ENCODE data around the gene SPRN. TPM values are rescaled to one million over a fixed set of nuclear protein-coding genes. Genes with fewer than 3 reads are reported as not detected.
"Not testable (repeated sequence)": the region's sequence is repeated elsewhere in the genome, so short reads cannot be mapped to it uniquely, and the experiment has no call there.

Gene SPRN
- total RNA-seq, 1 donor from 2014 or later: 0.06 TPM

DNA sequence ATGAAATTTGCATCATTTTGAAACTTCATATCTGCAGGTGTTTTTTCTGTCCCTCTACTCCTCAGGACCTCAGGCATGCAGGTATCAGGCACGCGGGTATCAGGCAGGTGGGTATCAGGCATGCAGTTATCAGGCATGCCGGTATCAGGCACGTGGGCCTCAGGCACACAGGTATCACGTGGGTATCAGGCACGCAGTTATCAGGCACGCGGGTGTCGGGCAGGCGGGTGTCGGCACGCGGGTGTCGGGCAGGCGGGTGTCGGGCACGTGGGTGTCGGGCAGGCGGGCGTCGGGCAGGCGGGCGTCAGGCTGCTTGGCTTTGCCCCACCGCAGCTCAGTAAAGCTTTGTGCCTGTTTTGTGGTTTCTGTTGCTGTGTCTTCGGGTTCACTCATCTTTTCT, 8.7 kb downstream of the SPRN start:
- TF ChIP-seq EZH2 (IDR thresholded peaks at IDR 0.05) (no peak), EZH2phosphoT487 (IDR thresholded peaks at IDR 0.05) (no peak)
- TF ChIP-seq, protein P1, sequence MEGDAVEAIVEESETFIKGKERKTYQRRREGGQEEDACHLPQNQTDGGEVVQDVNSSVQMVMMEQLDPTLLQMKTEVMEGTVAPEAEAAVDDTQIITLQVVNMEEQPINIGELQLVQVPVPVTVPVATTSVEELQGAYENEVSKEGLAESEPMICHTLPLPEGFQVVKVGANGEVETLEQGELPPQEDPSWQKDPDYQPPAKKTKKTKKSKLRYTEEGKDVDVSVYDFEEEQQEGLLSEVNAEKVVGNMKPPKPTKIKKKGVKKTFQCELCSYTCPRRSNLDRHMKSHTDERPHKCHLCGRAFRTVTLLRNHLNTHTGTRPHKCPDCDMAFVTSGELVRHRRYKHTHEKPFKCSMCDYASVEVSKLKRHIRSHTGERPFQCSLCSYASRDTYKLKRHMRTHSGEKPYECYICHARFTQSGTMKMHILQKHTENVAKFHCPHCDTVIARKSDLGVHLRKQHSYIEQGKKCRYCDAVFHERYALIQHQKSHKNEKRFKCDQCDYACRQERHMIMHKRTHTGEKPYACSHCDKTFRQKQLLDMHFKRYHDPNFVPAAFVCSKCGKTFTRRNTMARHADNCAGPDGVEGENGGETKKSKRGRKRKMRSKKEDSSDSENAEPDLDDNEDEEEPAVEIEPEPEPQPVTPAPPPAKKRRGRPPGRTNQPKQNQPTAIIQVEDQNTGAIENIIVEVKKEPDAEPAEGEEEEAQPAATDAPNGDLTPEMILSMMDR (IDR thresholded peaks at IDR 0.05): no peak
- Mint-ChIP-seq H3K4me1 (no peaks in the 10 kb centered on the region), H3K9me3 (peaks cover 41% of the 10 kb centered on the region), H3K27me3 (ENCODE audit: insufficient read depth, low read depth) (no peaks in the 10 kb centered on the region), H3K36me3 (peaks cover 44% of the 10 kb centered on the region), H3K4me3 (no peak overlapping the region), H3K27ac (no peak overlapping the region)
- no peak for DNase-seq (ENCODE audit: low spot score)
- Histone ChIP-seq H2AFZ (replicated peaks) (no peak overlapping the region), H3K9me3 (ENCODE audit: low read depth) (peaks cover 21% of the 10 kb centered on the region), H3K27ac (no peak overlapping the region), H4K20me1 (ENCODE audit: low read depth) (no peaks in the 10 kb centered on the region), H3F3A (ENCODE audit: low read depth) (no peaks in the 10 kb centered on the region), H3K4me2 (no peak overlapping the region), H3K79me2 (ENCODE audit: low read depth) (peaks cover 27% of the 10 kb centered on the region), H3K27me3 (no peaks in the 10 kb centered on the region), H3K4me1 (no peaks in the 10 kb centered on the region), H3K36me3 (peaks cover 29% of the 10 kb centered on the region), H3K9ac (no peak overlapping the region), H3K4me3 (no peak overlapping the region)

DNA sequence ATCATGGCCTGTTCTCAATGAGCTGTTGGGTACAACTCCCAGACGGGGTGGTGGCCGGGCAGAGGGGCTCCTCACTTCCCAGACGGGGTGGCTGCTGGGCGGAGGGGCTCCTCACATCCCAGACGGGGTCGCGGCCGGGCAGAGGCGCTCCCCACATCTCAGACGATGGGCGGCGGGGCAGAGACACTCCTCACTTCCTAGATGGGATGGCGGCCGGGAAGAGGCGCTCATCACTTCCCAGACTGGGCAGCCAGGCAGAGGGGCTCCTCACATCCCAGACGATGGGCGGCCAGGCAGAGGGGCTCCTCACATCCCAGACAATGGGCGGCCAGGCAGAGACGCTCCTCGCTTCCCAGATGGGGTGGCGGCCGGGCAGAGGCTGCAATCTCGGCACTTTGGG, 10.0 kb downstream of the SPRN start:
- Histone ChIP-seq H3K36me3 (peaks cover 41% of the 10 kb centered on the region), H3K9me3 (ENCODE audit: low read depth) (peaks cover 22% of the 10 kb centered on the region), H3K79me2 (ENCODE audit: low read depth) (peaks cover 41% of the 10 kb centered on the region)
- not testable (repeated sequence) for H3K27me3 ChIP-seq; H3K4me1 ChIP-seq; H3K27ac ChIP-seq; H3K4me2 ChIP-seq; H3K4me3 ChIP-seq; H3K27ac Mint-ChIP-seq; H3K27me3 Mint-ChIP-seq (ENCODE audit: insufficient read depth, low read depth); H3K9ac ChIP-seq; H3K4me3 Mint-ChIP-seq; H4K20me1 ChIP-seq (ENCODE audit: low read depth); H3K4me1 Mint-ChIP-seq; H2AFZ ChIP-seq (replicated peaks); DNase-seq (ENCODE audit: low spot score); H3F3A ChIP-seq (ENCODE audit: low read depth)
- peaks cover 55% of the 10 kb centered on the region for H3K36me3 Mint-ChIP-seq
- H3K9me3 Mint-ChIP-seq: peaks cover 52% of the 10 kb centered on the region

DNA sequence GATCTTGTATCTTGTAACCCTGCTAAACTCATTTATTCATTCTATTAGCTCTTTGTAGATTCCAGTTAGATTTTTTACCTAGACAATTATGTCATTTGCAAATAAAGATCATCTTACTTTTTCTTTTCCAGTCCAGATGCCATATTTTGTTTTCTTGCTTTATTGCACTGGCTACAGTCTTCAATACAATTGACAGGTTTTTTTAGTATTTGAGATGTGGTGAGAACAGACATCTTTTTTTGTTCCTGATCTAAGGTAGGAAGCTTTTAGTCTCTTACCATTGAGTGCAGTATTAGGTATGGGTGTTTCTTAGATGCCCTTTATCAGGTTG, 12.1 kb downstream of the SPRN start:
- DNase-seq (ENCODE audit: low spot score): no peak
- H3K27ac ChIP-seq: no peak overlapping the region
- no peaks in the 10 kb centered on the region for H3F3A ChIP-seq (ENCODE audit: low read depth)
- no peaks in the 10 kb centered on the region for H3K27me3 ChIP-seq
- TF ChIP-seq EZH2phosphoT487 (IDR thresholded peaks at IDR 0.05): no peak
- TF ChIP-seq, protein P1 (IDR thresholded peaks at IDR 0.05): no peak
- no peak for TF ChIP-seq EZH2 (IDR thresholded peaks at IDR 0.05)
- H3K4me1 ChIP-seq: no peaks in the 10 kb centered on the region
- Mint-ChIP-seq H3K9me3 (peaks cover 66% of the 10 kb centered on the region), H3K4me1 (no peaks in the 10 kb centered on the region), H3K27ac (no peak overlapping the region), H3K36me3 (peaks cover 71% of the 10 kb centered on the region), H3K27me3 (ENCODE audit: insufficient read depth, low read depth) (no peaks in the 10 kb centered on the region), H3K4me3 (no peak overlapping the region)
- peaks cover 61% of the 10 kb centered on the region for H3K79me2 ChIP-seq (ENCODE audit: low read depth)
- H3K36me3 ChIP-seq: peaks cover 57% of the 10 kb centered on the region
- H3K9me3 ChIP-seq (ENCODE audit: low read depth): peaks cover 22% of the 10 kb centered on the region
- no peak overlapping the region for H2AFZ ChIP-seq (replicated peaks)
- H3K9ac ChIP-seq: no peak overlapping the region
- no peaks in the 10 kb centered on the region for H4K20me1 ChIP-seq (ENCODE audit: low read depth)
- H3K4me2 ChIP-seq: no peak overlapping the region
- H3K4me3 ChIP-seq: no peak overlapping the region

DNA sequence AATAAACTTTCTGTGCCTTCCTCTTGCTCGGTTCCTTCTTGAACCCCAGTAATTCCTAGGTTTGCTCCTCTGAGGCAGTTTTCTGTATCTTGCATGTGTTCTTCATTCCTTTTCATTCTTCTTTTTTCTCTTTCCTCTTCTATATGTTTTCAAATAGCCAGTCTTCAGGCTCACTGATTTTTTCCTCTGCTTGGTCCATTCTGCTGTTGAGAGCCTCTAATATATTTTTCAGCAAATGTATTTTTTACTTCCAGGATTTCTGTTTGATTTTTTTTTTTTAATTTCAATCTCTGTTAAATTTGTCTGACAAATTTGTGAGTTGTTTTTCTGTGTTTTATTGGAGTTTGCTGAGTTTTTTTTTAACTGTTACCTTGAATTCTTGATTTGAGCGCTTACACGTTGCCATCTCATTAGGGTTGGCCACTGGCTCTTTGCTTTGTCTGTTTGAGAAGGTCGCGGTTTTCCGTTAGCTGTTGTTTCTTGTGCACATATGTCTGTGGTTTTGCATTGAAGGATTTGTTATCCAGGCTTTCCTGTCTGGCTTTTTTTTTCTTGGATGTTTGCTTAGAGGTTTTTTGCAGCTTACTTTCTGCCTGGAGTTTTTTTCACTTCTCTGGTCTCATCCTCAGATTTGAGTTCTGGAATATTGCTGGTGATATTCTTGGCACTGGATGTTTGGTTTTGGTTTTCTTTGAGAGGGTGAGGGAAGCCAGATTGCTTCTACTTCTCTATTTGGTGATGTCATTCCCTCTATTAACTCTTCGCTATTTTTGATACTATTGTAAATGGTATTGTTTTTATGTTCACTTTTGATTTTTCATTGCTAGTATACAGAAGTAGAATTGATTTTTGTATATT, 12.7 kb downstream of the SPRN start:
- Histone ChIP-seq H3F3A (ENCODE audit: low read depth) (no peaks in the 10 kb centered on the region), H3K9ac (no peak overlapping the region), H3K36me3 (peaks cover 57% of the 10 kb centered on the region), H3K79me2 (ENCODE audit: low read depth) (peaks cover 67% of the 10 kb centered on the region), H3K4me1 (no peaks in the 10 kb centered on the region), H4K20me1 (ENCODE audit: low read depth) (no peaks in the 10 kb centered on the region), H3K27ac (no peak overlapping the region), H3K4me3 (no peak overlapping the region), H3K9me3 (ENCODE audit: low read depth) (peaks cover 22% of the 10 kb centered on the region), H3K4me2 (no peak overlapping the region), H3K27me3 (no peaks in the 10 kb centered on the region), H2AFZ (replicated peaks) (no peak overlapping the region)
- no peak for DNase-seq (ENCODE audit: low spot score)
- Mint-ChIP-seq H3K27me3 (ENCODE audit: insufficient read depth, low read depth) (no peaks in the 10 kb centered on the region), H3K4me1 (no peaks in the 10 kb centered on the region), H3K9me3 (peaks cover 71% of the 10 kb centered on the region), H3K27ac (no peak overlapping the region), H3K4me3 (no peak overlapping the region), H3K36me3 (peaks cover 77% of the 10 kb centered on the region)
- TF ChIP-seq EZH2phosphoT487 (IDR thresholded peaks at IDR 0.05): no peak
- TF ChIP-seq, protein P1 (IDR thresholded peaks at IDR 0.05): no peak

All from neural progenitor cell (in vitro differentiated cells).